ENCODE results near the gene POLA1.
"Not testable (repeated sequence)": the region's sequence is repeated elsewhere in the genome, so short reads cannot be mapped to it uniquely, and the experiment has no call there.

The POLA1 gene

DNA sequence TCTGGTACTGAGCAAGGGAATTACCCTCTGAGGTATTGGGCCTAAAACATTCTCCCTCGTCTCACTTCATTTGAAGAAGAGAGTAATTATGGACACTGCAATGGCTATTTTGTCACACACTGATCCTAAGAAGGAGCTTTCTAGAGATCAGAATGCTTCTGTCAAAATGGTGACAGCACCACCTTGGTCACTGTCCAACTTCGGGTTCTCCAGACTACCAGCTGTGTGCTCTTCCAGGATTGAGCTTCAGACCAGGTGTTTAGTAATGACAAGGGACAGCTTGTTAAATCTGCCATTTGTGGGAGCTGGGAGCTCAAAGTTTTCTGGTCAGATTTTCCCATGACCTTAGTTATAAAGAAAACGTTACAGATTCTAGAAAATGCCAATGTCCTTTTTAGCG lies 105.4 kb downstream of the POLA1 start:
- H3K36me3 Mint-ChIP-seq: peaks cover 13% of the 10 kb centered on the region
- no peak overlapping the region for H3K4me3 Mint-ChIP-seq
- H3K4me1 Mint-ChIP-seq: no peaks in the 10 kb centered on the region
- no peak overlapping the region for H3K27ac Mint-ChIP-seq
- ATAC-seq (ENCODE audit: low read depth): no peak
- H3K9me3 Mint-ChIP-seq: no peaks in the 10 kb centered on the region
- DNase-seq (ENCODE audit: low spot score in 2 of 2): no peak
- no peaks in the 10 kb centered on the region for H3K27me3 Mint-ChIP-seq

DNA sequence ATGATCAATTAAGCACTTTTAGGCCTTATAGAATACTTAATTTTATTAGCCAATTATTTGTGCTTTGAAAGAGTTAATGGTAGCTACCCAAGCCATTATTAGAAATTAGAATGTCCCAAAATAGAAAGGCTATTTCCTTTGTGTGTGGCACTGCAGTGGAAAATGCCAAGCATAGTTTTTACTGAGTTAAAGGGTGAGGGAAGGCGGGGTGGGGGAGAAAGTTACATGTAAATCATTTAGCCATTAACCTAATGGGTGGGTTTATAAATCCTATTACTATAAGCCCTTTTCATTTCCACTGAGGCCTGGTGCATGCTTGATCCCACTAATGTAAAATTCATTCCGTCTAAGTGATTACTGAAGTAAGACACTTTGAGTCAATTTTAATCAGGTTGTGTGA lies 105.8 kb downstream of the POLA1 start:
- Mint-ChIP-seq H3K27ac (no peak overlapping the region), H3K4me1 (no peaks in the 10 kb centered on the region), H3K27me3 (no peaks in the 10 kb centered on the region), H3K36me3 (peaks cover 13% of the 10 kb centered on the region), H3K4me3 (no peak overlapping the region), H3K9me3 (no peaks in the 10 kb centered on the region)
- DNase-seq (ENCODE audit: low spot score in 2 of 2) (no peak), ATAC-seq (ENCODE audit: low read depth) (no peak)

DNA sequence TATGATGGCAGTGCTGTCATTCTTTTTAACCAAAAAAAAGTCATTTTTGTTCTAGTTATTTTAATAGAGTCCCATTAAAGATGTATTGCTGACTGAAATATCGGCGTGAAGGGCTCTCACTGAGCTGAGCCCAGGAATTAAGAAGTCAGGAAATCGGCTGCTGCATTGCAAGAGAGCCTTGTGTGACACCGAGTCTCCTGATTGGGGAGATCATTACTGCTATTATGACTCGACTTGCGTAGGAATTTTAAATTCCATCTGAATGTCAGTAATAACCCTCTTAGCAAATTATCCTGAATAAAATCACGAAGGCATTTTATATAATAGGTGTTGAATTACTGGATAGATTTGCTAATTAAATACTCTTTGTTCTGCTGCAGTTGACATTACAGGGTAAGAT lies 111.5 kb downstream of the POLA1 start:
- H3K36me3 Mint-ChIP-seq: peaks cover 14% of the 10 kb centered on the region
- H3K9me3 Mint-ChIP-seq: no peaks in the 10 kb centered on the region
- no peak overlapping the region for H3K27ac Mint-ChIP-seq
- ATAC-seq (ENCODE audit: low read depth): no peak
- no peak overlapping the region for H3K4me3 Mint-ChIP-seq
- H3K27me3 Mint-ChIP-seq: no peaks in the 10 kb centered on the region
- H3K4me1 Mint-ChIP-seq: no peaks in the 10 kb centered on the region
- DNase-seq (ENCODE audit: low spot score in 2 of 2): no peak

DNA sequence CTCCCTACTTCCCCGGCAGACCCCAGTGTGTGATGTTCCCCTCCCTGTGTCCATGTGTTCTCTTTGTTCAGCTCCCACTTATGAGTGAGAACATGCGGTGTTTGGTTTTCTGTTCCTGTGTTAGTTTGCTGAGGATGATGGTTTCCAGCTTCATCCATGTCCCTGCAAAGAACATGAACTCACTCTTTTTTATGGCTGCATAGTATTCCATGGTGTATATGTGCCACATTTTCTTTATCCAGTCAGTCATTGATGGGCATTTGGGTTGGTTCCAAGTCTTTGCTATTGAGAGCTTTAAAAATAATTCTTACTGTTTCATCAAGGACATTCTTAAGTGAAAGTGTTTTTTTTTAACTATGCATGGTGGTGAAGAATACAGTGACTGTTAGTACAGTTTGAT lies 126.1 kb downstream of the POLA1 start:
- H3K4me3 Mint-ChIP-seq; H3K36me3 Mint-ChIP-seq; H3K4me1 Mint-ChIP-seq; DNase-seq (ENCODE audit: low spot score in 2 of 2); ATAC-seq (ENCODE audit: low read depth); H3K27ac Mint-ChIP-seq; H3K27me3 Mint-ChIP-seq; H3K9me3 Mint-ChIP-seq: not testable (repeated sequence)

DNA sequence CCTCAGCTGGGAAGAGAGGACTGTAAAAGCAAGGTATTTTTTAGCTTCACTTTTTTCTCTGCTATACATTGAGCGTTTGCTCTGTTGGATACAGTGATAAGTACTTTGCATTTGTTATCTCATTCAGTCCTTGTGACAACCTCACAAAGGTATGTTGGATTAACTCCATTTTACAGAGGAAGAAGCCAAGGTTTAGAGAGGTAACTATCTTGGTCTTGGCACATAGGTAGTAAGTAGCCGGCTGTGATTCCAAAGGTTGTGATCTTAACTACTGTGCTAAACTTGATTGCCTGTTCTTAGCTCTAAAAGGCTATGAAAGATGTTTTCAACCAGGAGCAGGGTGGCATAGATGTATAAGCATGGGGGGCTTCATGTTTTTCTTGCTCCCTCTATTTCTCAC lies 134.4 kb downstream of the POLA1 start:
- Mint-ChIP-seq H3K27ac (no peak overlapping the region), H3K4me1 (no peaks in the 10 kb centered on the region), H3K36me3 (peaks cover 21% of the 10 kb centered on the region), H3K9me3 (no peaks in the 10 kb centered on the region), H3K4me3 (no peak overlapping the region), H3K27me3 (no peaks in the 10 kb centered on the region)
- DNase-seq (ENCODE audit: low spot score in 2 of 2) (no peak), ATAC-seq (ENCODE audit: low read depth) (no peak)

DNA sequence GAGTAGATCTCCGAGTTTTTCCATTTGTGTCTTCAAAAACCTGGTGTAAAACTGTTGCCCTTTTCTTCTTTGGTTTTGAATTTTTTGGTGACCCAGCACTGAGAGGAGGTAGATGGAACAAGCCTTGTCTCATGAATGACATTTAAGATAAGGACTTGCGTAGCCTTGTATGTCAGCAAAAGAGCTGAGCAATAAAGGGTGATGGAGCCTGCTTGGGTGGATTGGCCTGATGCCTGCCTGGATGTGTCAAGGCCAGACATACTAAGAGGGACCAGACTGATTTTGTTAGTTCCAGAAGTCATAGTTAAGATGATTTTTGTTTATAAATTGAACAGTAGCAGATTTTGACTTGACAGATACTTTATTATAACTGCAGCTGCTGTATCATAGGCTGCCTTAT lies 134.9 kb downstream of the POLA1 start:
- ATAC-seq (ENCODE audit: low read depth): no peak
- peaks cover 21% of the 10 kb centered on the region for H3K36me3 Mint-ChIP-seq

DNA sequence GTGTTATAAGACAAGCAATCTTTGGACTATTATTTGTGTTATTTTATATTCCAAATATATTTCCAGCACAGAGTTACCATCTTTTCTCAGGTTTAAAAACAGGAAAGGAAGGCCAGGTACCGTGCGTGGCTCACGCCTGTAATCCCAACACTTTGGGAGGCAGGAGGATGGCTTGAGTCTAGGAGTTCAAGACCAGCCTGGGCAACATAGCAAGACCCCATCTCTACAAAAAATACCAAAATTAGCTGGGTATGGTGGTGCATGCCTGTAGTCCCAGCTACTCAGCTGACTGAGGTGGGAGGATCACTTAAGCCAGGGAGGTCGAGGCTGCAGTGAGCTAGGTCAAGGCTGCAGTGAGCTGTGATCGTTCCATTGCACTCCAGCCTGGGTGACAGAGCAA lies 140.0 kb downstream of the POLA1 start:
- H3K4me1 Mint-ChIP-seq: no peaks in the 10 kb centered on the region
- no peaks in the 10 kb centered on the region for H3K9me3 Mint-ChIP-seq
- no peaks in the 10 kb centered on the region for H3K27me3 Mint-ChIP-seq
- H3K27ac Mint-ChIP-seq: no peak overlapping the region
- ATAC-seq (ENCODE audit: low read depth): no peak
- no peak overlapping the region for H3K4me3 Mint-ChIP-seq
- H3K36me3 Mint-ChIP-seq: peaks cover 4% of the 10 kb centered on the region
- no peak for DNase-seq (ENCODE audit: low spot score in 2 of 2)

More for the DNA sequence above, 134.9 kb downstream of the POLA1 start:
- Mint-ChIP-seq H3K27ac (no peak overlapping the region), H3K9me3 (no peaks in the 10 kb centered on the region), H3K4me1 (no peaks in the 10 kb centered on the region), H3K27me3 (no peaks in the 10 kb centered on the region), H3K4me3 (no peak overlapping the region)
- DNase-seq (ENCODE audit: low spot score in 2 of 2): no peak

DNA sequence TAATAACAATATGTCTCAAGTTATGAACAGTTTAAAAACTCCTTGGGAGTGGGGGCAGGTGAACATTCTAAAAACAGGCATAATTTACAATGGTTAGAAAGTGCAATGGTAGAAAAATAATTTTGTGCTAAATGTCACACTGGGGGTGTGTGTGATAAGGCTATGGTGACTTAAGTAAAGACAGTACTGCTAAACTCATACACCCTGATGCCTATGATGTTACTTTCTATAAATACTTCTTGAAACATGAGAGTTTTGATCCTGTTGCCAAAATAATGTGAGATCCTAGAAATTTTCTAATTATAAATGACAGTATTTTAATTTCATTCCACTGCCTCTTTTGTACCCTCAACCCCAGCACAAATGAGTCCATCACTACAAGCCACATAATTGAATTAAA lies 144.2 kb downstream of the POLA1 start:
- DNase-seq (ENCODE audit: low spot score in 2 of 2) (no peak), ATAC-seq (ENCODE audit: low read depth) (no peak)
- H3K9me3 Mint-ChIP-seq: no peaks in the 10 kb centered on the region
- no peaks in the 10 kb centered on the region for H3K4me1 Mint-ChIP-seq
- H3K4me3 Mint-ChIP-seq: no peak overlapping the region
- no peak overlapping the region for H3K27ac Mint-ChIP-seq
- H3K36me3 Mint-ChIP-seq: no peaks in the 10 kb centered on the region
- H3K27me3 Mint-ChIP-seq: no peaks in the 10 kb centered on the region

DNA sequence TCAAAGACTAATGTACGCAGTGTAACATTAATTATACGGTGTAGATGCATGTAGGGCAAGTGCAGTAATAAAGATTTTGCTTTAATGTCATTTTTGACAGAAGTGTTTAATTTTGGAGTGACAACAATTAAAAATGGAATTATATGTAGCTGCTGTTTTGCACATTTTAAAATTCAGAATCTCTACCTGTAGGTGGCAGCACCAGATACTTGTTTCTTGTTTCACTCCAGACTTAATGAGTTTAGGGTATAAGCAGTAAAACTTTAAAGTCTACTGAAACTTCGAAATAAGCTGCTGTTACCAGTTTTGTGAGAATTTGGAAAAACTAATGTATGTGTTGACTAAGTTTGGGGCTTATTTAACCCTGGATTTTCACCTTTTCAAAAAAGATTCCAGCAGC lies 144.9 kb downstream of the POLA1 start:
- no peak overlapping the region for H3K4me3 Mint-ChIP-seq
- DNase-seq (ENCODE audit: low spot score in 2 of 2) (no peak), ATAC-seq (ENCODE audit: low read depth) (no peak)
- H3K27ac Mint-ChIP-seq: no peak overlapping the region
- peaks cover 2% of the 10 kb centered on the region for H3K36me3 Mint-ChIP-seq
- H3K27me3 Mint-ChIP-seq: no peaks in the 10 kb centered on the region
- no peaks in the 10 kb centered on the region for H3K4me1 Mint-ChIP-seq
- no peaks in the 10 kb centered on the region for H3K9me3 Mint-ChIP-seq

DNA sequence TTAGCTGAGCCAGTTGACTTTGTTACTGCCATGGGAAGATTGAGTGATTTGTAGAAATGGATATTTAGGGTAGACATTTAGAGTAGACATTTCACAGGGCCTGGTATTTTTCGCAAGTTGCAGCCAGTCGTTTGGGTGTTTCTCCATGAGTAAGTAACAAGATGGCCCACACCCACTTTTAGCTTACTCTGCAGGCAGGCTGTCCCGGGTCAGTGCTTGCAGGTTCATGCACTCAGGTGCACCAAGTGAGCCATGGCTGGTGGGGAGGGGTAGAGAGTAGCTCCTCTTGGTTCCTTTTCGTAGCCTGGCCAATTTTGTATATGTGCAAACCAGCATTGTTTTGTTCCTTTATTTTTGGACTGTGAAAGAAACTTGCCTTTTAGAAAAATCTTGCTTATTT lies 145.6 kb downstream of the POLA1 start:
- peaks cover 2% of the 10 kb centered on the region for H3K36me3 Mint-ChIP-seq
- H3K27ac Mint-ChIP-seq: no peak overlapping the region
- H3K27me3 Mint-ChIP-seq: no peaks in the 10 kb centered on the region
- ATAC-seq (ENCODE audit: low read depth): no peak
- no peaks in the 10 kb centered on the region for H3K9me3 Mint-ChIP-seq
- no peaks in the 10 kb centered on the region for H3K4me1 Mint-ChIP-seq
- no peak overlapping the region for H3K4me3 Mint-ChIP-seq
- no peak for DNase-seq (ENCODE audit: low spot score in 2 of 2)

DNA sequence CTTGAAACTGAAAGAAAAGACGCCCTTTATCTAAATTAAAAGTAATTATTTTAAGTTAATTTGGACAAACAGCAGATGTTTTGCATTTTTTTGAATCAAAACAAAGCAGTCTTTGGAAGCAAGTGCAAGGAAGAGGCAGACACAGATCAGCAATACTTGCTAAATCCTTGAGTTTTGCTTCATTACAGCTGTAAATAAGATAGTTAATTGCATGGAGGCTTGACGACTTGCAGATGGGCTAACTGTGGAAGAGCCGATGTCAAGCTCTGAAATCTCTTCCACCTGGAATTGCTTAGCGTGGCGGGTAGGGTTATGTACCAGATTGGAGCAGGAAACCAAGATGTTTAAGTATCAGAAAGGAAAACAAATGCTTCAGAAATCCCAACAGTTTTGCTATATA lies 148.8 kb downstream of the POLA1 start:
- Mint-ChIP-seq H3K4me3 (no peak overlapping the region), H3K27ac (no peak overlapping the region), H3K36me3 (peaks cover 8% of the 10 kb centered on the region), H3K4me1 (no peaks in the 10 kb centered on the region), H3K9me3 (no peaks in the 10 kb centered on the region), H3K27me3 (no peaks in the 10 kb centered on the region)
- no peak for DNase-seq (ENCODE audit: low spot score in 2 of 2)
- no peak for ATAC-seq (ENCODE audit: low read depth)

DNA sequence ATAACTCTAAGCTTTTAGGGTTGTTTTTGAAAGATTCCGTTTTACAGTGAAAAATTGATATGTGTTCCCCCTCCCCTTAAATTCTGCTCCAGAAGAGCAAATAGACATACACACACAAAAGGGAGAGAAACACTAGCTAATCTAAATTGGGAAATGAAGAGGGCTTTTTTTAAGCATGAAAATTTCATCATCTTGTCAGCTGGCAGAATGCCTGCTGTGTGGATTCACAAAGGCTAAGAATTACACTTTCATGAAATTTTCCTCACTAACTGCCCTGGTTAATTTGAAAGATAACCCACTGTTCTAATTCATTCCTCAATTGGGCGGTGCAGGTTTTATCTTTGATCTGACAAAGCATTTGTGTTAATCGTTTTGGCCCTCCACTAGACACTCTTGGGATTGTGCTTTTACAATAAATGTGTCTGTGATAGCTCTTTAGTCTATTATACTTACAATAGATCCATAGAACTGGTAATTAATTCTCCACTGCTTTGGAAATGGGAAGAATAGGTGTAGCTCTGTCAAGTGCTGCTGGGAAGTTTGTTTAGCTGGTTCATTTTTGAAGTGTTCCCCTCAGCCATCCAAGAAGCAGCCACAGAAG lies 152.9 kb downstream of the POLA1 start:
- Mint-ChIP-seq H3K27me3 (no peaks in the 10 kb centered on the region), H3K27ac (no peak overlapping the region), H3K4me1 (no peaks in the 10 kb centered on the region), H3K4me3 (no peak overlapping the region), H3K9me3 (no peaks in the 10 kb centered on the region), H3K36me3 (peaks cover 8% of the 10 kb centered on the region)
- DNase-seq (ENCODE audit: low spot score in 2 of 2): no peak
- no peak for ATAC-seq (ENCODE audit: low read depth)

DNA sequence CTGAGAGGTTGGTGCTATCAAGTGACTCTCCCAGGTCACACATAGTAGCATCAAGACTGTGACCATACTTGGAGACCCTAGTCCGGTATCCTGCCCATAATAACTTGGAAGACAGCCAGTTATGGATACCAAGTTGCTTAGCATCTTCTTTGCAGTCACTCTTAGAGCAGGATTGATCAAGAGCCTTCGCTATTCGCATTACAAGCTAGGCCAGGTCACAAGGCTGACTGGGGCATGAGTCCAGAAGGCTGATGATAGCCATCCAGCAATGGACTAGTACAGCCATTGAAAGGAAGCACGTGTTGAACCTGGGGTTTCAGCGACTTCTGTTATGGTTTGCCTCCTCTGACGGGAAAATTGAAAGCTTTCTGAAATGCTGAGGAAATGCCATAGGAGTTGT lies 157.6 kb downstream of the POLA1 start:
- ATAC-seq (ENCODE audit: low read depth): no peak
- H3K9me3 Mint-ChIP-seq: no peaks in the 10 kb centered on the region
- H3K36me3 Mint-ChIP-seq: peaks cover 5% of the 10 kb centered on the region
- H3K27ac Mint-ChIP-seq: no peak overlapping the region
- H3K27me3 Mint-ChIP-seq: no peaks in the 10 kb centered on the region
- H3K4me3 Mint-ChIP-seq: no peak overlapping the region
- no peak for DNase-seq (ENCODE audit: low spot score in 2 of 2)
- H3K4me1 Mint-ChIP-seq: no peaks in the 10 kb centered on the region

DNA sequence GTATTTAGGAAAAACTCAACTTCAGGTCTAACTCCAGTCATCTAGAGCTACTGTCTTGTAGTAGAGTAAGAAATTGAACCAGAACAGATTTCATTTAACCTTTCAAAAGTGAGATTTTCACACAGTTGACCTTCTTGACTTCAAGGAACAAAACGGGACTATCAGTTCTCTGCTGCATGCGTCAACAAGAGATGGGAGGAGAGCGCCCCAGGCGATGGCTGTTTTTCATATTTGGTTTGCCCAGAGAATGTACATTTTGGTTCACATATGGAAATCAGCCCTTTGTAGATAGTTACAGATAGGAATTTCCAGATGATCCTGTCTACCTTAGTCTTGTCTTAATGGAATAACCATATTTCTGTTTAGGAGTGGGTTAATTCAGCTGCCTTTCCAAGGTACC lies 158.1 kb downstream of the POLA1 start:
- Mint-ChIP-seq H3K4me1 (no peaks in the 10 kb centered on the region), H3K9me3 (no peaks in the 10 kb centered on the region), H3K27me3 (no peaks in the 10 kb centered on the region), H3K4me3 (no peak overlapping the region), H3K27ac (no peak overlapping the region), H3K36me3 (peaks cover 3% of the 10 kb centered on the region)
- DNase-seq (ENCODE audit: low spot score in 2 of 2) (no peak), ATAC-seq (ENCODE audit: low read depth) (no peak)

DNA sequence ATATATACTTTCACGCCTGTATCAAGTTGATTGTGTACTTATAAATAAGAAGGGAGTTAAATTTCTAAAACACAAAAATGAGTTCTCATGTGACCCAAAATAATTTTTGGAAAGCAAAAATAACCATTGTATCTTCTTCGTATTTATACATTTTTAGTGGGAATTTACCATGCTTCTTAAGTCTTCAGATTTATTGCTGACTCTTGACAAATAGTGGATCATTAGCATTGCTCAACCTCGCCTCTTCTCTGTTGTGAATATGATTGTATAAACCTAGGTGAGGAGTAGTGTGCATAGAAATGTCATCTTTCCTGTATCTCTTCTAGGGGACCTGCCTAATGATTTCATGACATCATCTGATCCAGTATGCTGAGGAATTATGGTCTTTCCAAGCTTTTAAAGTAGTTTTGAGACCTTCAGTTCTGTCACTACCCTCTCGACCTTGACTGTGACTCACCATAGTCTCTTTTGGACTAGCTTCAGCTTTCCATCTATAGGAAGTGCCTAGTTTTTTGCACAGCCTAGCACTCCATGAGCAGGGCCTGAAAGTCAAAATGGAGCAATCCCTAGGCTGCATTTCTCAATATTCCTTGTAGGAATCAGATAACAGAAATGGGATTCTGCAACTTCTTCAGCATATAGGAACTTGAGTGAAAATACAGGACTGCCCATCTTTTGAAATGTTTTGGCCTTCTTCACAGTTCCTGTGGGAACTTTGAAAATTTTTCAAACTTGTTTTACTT lies 164.5 kb downstream of the POLA1 start:
- Mint-ChIP-seq H3K9me3 (no peaks in the 10 kb centered on the region), H3K36me3 (peaks cover 4% of the 10 kb centered on the region), H3K27me3 (no peaks in the 10 kb centered on the region), H3K4me3 (no peak overlapping the region), H3K27ac (no peak overlapping the region), H3K4me1 (no peaks in the 10 kb centered on the region)
- ATAC-seq (ENCODE audit: low read depth) (no peak), DNase-seq (ENCODE audit: low spot score in 2 of 2) (no peak)

Data from memory B cell (primary cell).